T-helper 17 cell (primary cell): Measurements from ENCODE around the gene PTPN4. TPM values are rescaled to one million over a fixed set of nuclear protein-coding genes. Genes with fewer than 3 reads are reported as not detected.
A peak's percentile ranks its signal among the peaks of the same experiment; 100 is the strongest.

ENCODE experiments used
- ATAC-seq: fragments of 150-1000 bp; cut with Tn5 transposase; 2 replicates; pipeline ENCODE4 v1.10.0; 2021; ENCODE audit warnings: mild to moderate bottlenecking, moderate library complexity
- DNase-seq, 3 donors: peaks; one replicate each; pipeline versions ENCODE4 v3.0.0 to v3.0.0-alpha.2; 2020 to 2021
- H3K9me3 ChIP-seq: one replicate; pipeline ENCODE4 v1.7.0; 2013; ENCODE audit warnings: low read length, mild to moderate bottlenecking; ENCODE audit not compliant: control insufficient read depth, poor library complexity, severe bottlenecking
- H3K27ac Mint-ChIP-seq: one replicate; pipeline ENCODE4 v1.8.0; 2022; ENCODE audit warnings: mild to moderate bottlenecking, moderate library complexity, mixed read lengths
- H3K27me3 Mint-ChIP-seq: one replicate; pipeline ENCODE4 v1.8.0; 2022; ENCODE audit warnings: mixed read lengths
- H3K36me3 Mint-ChIP-seq: one replicate; pipeline ENCODE4 v1.8.0; 2022; ENCODE audit warnings: low read depth, mixed read lengths
- H3K4me1 Mint-ChIP-seq: one replicate; pipeline ENCODE4 v1.8.0; 2022; ENCODE audit warnings: mild to moderate bottlenecking, mixed read lengths
- H3K4me3 Mint-ChIP-seq: one replicate; pipeline ENCODE4 v1.8.0; 2022; ENCODE audit warnings: mild to moderate bottlenecking, moderate library complexity, mixed read lengths
- total RNA-seq, 4 donors: library from RNA in 2 of 4; stranded (reverse) in 2 of 4; gene quantifications; one replicate each; pipeline ENCODE4 v1.2.3 and lab custom pipeline; 2022 to 2026

The PTPN4 gene
- total RNA-seq, 2 donors from 2014 or later, result 128 to 149 TPM

DNA sequence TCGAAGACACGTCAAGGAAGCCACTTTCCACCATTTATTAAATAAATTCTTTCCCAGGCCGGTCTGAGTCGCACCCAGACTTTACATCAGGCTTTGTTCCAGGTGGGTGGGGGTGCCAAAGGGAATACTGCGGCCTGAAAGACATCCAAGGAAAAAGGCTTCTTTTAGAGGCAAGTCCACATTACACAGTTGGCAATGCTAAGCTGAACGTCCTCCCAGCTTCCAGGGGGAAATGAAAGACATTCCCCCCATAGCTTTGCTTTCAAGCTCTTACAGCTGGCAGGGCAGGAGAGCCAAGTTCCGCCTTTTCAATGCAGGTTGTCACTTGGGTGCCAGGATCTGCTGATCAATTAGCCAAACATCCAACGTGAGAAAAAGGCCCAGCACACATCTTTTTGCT is 36.5 kb upstream of the PTPN4 start:
- ATAC-seq (no peak), DNase-seq (no peak)
- Mint-ChIP-seq H3K4me1 (peaks cover 17% of the 10 kb centered on the region), H3K27ac (peak overlapping the region; percentile 14), H3K4me3 (no peak overlapping the region), H3K27me3 (no peaks in the 10 kb centered on the region), H3K36me3 (no peaks in the 10 kb centered on the region)
- H3K9me3 ChIP-seq, result no peaks in the 10 kb centered on the region

DNA sequence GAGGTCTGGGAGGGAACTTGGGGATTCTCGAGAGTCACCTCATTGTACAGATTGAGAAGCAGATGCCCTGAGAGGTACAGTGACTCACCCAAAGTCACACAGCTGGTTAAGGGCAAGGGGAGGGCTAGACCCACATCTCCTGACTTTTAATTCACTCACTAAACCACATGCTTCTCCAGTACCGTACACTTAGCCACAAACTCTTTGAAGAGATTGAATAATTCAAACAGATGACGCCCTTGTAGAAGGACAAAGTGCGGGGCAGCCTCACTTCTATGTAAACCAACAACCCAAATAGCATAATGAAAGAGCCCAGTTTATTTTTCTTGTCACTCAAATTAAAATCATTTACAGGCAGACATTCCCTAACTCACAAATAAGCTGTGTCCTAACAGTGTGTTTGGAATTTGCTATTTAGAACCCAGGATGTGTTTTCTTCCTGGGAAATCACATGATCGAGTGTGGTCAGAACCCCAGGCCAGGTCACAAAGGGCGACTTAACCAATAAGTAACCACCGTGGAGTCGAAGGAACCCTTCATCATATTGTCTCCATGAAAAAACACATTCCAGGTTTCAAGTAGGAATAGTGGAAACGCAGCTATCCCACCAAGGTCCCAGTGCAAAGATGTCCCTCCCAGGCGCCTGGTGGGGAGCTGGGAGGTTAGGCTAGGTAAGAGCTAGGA is 35.8 kb upstream of the PTPN4 start:
- Mint-ChIP-seq H3K4me3 (no peak overlapping the region), H3K27me3 (no peaks in the 10 kb centered on the region), H3K36me3 (no peaks in the 10 kb centered on the region), H3K4me1 (peaks cover 10% of the 10 kb centered on the region), H3K27ac (peak overlapping the region; percentile 14)
- no peaks in the 10 kb centered on the region for H3K9me3 ChIP-seq
- DNase-seq (no peak), ATAC-seq (peak; percentile 33)

DNA sequence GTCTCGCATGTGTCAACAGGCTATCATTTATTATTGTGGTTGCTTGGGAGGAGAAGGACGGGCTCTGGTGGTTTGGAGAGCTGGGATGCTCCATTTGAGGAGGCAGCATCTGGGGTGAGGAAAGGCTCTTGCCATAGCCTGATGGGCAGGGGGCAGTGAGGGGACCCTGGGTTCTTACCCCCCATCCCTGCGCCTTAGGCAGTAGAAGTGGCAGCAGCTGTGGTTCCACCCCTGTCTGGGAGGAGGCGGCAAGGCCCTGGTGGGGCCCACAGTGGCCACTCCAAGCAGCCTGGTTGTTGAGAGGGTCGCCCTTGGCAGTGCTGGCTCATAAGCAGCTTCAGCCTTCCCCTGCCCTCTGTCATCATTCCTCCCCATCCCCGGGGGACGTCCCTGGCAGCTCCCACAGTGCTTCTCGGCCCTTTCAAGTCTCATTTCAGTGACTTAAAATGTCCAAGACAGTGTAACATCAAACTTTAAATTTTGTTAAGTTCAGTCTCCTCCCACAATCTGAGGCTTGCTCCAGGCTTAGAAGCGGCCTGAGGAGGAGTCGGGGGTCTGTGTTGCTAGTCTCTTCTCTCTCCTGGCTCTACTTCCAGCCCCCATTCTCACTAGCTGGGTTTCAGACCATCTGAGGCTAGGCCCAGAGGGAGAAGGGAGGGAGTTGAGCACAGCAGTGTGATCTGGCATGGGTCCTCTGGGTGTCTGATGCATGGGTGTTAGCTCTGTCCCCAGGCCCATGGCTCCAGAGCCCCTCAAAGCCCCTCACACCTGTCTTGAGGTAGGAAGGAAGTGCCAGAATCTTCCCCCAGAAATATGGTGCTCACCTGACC is 34.9 kb upstream of the PTPN4 start:
- H3K9me3 ChIP-seq, result no peaks in the 10 kb centered on the region
- no peaks in the 10 kb centered on the region for H3K27me3 Mint-ChIP-seq
- ATAC-seq (no peak), DNase-seq (no peak)
- H3K27ac Mint-ChIP-seq, result no peak overlapping the region
- H3K4me1 Mint-ChIP-seq, result peaks cover 4% of the 10 kb centered on the region
- no peak overlapping the region for H3K4me3 Mint-ChIP-seq
- no peaks in the 10 kb centered on the region for H3K36me3 Mint-ChIP-seq

DNA sequence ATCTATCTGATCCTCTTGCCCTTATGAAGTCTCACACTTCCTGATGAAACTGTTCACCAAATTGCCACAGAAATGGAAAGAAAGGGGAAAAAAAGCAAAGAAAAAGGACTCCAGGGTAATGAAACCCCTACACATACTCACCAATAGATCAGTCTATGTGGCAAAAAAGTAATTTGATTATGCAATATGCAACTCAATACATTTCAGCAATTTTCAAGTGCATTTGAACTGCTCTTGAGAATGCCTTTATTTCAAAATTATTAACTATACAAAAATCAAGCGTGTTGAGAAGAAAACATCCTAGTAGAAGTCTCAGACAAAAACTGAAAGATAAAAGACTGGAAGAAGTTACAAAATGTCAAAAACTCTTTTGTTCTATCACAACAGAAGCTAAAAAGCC is 32.2 kb upstream of the PTPN4 start:
- H3K9me3 ChIP-seq, result no peaks in the 10 kb centered on the region
- Mint-ChIP-seq H3K27me3 (no peaks in the 10 kb centered on the region), H3K36me3 (no peaks in the 10 kb centered on the region), H3K4me3 (no peak overlapping the region), H3K4me1 (peaks cover 4% of the 10 kb centered on the region), H3K27ac (no peak overlapping the region)
- DNase-seq (no peak), ATAC-seq (no peak)

DNA sequence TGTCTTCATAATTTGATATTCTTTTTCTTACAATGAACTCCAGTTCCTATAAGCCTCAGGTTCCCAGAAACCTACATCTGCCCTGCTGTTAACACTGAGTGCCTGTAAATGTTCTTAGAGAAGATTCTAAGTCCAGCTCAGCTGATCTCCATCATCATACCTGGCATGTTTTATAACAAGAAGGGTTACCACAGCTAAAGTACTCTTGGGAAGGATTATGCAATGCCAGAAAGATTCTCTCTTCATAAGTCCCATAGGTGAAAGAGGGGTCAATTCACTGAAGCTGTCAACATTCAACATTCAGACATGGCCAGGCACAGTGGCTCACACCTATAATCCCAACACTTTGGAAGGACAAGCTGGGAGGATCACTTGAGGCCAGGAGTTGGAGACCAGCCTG is 31.3 kb upstream of the PTPN4 start:
- ATAC-seq (no peak), DNase-seq (no peak)
- Mint-ChIP-seq H3K36me3 (no peaks in the 10 kb centered on the region), H3K27ac (no peak overlapping the region), H3K4me3 (no peak overlapping the region), H3K27me3 (no peaks in the 10 kb centered on the region), H3K4me1 (peaks cover 4% of the 10 kb centered on the region)
- no peaks in the 10 kb centered on the region for H3K9me3 ChIP-seq

DNA sequence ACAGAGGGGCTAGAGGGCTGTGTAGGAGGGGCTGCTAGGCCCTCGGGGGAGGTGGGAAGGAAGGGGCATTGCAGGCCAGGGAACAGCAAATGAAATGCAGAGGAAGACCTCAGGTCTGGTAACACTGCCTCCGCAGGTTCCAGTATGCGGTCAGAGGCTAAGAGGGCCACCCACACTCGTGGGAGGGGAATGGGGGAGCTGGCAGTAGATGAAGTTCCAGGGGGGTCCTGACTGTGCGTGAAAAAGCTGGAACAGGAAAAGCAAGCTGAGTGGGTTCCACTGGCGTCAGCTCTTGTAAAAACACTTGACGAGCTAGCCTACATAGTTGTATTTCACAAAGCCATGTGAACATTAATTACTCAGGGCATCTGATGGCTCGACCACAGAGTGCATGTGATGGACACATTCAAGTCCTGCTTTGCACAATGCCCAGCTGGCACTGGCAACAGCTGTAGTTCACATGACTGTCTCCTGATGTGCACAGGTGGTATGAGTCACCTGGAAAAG is 29.0 kb upstream of the PTPN4 start:
- Mint-ChIP-seq H3K27me3 (no peaks in the 10 kb centered on the region), H3K36me3 (no peaks in the 10 kb centered on the region), H3K4me3 (no peak overlapping the region), H3K27ac (no peak overlapping the region), H3K4me1 (no peaks in the 10 kb centered on the region)
- H3K9me3 ChIP-seq, result no peaks in the 10 kb centered on the region
- ATAC-seq, result no peak
- DNase-seq, result no peak

DNA sequence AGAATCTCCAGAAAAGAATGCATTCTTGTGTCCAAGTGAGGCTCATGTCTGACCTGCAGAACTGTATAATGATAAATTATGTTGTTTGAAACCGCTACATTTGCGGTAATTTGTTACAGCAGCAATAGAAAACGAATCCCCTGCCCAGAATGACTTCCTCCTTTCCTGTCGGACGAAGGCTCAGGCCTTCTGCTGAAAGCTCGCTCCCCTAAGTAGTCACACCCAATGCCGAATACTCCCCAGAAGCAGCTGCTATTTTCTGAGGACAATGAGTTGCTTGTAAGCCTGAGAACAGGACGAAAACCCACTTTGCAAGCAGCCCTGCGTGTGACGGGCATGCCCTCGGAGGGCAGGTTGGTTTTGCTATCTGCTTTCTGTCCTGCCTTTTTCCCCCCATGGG is 27.7 kb upstream of the PTPN4 start:
- DNase-seq (no peak), ATAC-seq (no peak)
- Mint-ChIP-seq H3K4me1 (no peaks in the 10 kb centered on the region), H3K27me3 (no peaks in the 10 kb centered on the region), H3K27ac (no peak overlapping the region), H3K36me3 (no peaks in the 10 kb centered on the region), H3K4me3 (no peak overlapping the region)
- no peaks in the 10 kb centered on the region for H3K9me3 ChIP-seq

DNA sequence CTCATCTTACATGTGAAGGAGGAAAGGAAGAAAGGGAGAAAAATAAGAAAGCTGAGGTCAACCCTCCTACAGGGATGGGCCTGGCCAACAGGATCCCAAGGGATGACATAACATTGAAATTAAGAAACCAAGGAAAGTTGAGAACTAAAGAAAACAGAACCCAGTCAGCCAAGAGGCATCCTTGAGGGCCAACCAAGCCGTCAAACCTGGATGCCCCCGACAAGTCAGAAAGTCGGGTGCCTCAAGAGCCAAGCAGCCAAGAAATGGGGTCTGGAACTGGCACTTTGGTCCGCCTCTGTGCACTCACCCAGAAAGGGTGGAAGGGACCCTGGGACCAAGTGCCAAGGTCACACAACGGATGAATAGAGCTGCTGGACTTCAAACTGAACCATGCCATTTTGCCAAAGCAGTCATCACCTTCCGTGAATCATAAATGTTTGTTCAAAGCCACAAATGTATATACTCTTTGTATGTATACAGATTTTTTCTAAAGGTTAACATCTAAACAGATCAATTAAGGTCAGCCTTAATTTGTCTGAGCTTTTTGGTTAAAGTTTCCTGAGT is 27.0 kb upstream of the PTPN4 start:
- no peak for ATAC-seq
- no peak overlapping the region for H3K27ac Mint-ChIP-seq

DNA sequence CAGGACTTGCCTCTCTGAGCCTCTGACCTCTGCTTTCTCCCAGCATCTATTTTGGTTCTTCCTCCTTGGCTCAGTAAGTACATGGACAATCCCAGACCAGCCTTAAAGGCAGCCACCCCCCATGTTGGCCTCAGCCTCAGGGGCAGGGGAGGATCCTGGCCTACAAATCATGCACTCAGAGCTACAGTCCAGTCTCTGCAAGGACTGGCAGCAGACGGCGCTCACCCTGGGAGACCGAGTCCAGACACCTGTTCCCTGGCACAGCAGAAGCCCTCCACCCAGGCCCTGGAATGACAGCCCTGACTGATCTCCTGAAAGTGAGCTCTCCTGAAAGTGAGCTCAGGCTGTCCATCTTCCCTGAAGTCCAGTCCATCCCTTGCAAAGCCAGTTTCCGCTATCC is 25.7 kb upstream of the PTPN4 start:
- H3K9me3 ChIP-seq, result no peaks in the 10 kb centered on the region
- DNase-seq, result no peak
- no peak overlapping the region for H3K4me3 Mint-ChIP-seq
- no peak for ATAC-seq
- H3K27me3 Mint-ChIP-seq, result peaks cover 5% of the 10 kb centered on the region
- no peak overlapping the region for H3K27ac Mint-ChIP-seq
- peaks cover 2% of the 10 kb centered on the region for H3K36me3 Mint-ChIP-seq
- H3K4me1 Mint-ChIP-seq, result no peaks in the 10 kb centered on the region

More for the DNA sequence above, 27.0 kb upstream of the PTPN4 start:
- H3K4me1 Mint-ChIP-seq, result no peaks in the 10 kb centered on the region
- peaks cover 2% of the 10 kb centered on the region for H3K36me3 Mint-ChIP-seq
- peaks cover 2% of the 10 kb centered on the region for H3K27me3 Mint-ChIP-seq
- H3K9me3 ChIP-seq, result no peaks in the 10 kb centered on the region
- no peak for DNase-seq
- H3K4me3 Mint-ChIP-seq, result no peak overlapping the region

DNA sequence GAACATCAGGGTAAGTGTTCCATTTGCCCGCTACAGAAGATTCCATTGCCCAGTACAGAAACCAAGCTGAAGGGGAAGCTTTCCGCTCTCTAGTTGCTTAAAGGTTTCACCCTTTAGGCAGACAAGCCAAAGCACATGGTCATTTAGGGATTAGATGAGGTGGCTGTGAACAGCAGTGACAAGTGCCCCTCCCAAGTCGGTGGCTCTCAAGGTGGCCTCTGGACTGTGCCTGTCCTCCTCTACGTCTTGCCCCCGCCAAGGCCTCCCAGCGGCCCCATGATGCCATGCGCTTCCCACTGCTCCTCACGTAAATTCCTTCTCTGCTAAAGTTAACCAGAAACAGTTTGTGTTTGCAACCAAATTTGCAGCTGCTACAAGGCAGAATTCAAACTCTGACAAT is 24.2 kb upstream of the PTPN4 start:
- no peak overlapping the region for H3K27ac Mint-ChIP-seq
- no peak for DNase-seq
- peaks cover 2% of the 10 kb centered on the region for H3K36me3 Mint-ChIP-seq
- no peak for ATAC-seq
- H3K27me3 Mint-ChIP-seq, result peaks cover 5% of the 10 kb centered on the region
- no peaks in the 10 kb centered on the region for H3K4me1 Mint-ChIP-seq
- no peak overlapping the region for H3K4me3 Mint-ChIP-seq
- H3K9me3 ChIP-seq, result no peaks in the 10 kb centered on the region

DNA sequence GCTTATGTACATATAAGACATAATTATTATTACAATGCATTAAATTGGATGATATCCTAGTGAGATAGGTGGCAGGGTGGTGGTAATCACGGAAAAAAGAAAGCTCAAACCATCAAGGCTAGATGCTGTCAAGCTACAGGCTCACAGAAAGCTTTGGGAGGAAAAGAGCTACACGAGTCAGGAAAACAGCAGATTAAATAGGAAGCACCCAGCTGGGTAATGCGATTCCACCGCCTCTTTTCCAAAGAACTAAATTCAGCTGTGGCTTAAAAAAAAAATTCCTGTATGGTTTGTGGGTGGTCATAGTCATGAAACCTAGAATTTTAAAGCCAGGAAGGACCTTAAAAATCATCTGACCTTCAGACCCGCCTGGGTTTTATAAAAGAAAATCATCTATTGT is 23.7 kb upstream of the PTPN4 start:
- Mint-ChIP-seq H3K4me3 (no peak overlapping the region), H3K27ac (no peak overlapping the region), H3K4me1 (no peaks in the 10 kb centered on the region), H3K36me3 (peaks cover 2% of the 10 kb centered on the region), H3K27me3 (peaks cover 5% of the 10 kb centered on the region)
- ATAC-seq (no peak), DNase-seq (no peak)
- no peaks in the 10 kb centered on the region for H3K9me3 ChIP-seq

DNA sequence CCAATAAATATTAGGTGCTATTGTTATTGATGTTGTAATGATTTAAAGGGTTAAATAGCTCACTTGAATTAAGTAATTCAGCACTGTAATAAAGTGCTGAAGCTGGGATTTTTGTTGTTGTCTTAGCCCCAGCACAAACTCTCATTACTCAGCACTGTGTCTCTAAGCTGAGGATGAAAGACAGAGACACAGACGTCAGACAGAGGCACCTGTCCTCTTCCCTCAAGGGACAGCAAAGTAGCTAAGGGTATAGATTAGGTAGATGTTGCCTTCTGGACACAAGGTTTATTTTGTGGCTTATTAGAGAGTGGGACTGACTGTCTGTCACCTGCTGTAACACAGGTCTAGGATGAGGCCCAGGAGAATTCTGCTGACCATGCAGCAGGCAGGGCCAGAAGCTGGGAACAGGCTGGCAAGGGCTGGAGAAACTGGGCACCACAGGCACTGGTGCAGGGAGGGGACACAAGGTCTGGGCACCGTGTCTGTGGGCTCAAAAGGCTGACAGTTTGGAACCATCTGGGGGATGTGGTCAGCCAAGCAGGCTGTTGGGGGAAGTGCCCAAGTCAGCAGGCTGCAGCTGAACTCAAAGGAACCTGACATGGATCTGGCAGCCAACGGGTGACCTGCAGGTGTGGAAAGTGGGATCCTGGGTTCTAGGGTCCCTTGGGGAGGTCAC is 20.0 kb upstream of the PTPN4 start:
- no peak overlapping the region for H3K4me3 Mint-ChIP-seq
- peaks cover 7% of the 10 kb centered on the region for H3K36me3 Mint-ChIP-seq
- ATAC-seq, result no peak
- no peaks in the 10 kb centered on the region for H3K4me1 Mint-ChIP-seq
- no peak overlapping the region for H3K27ac Mint-ChIP-seq
- no peaks in the 10 kb centered on the region for H3K9me3 ChIP-seq
- DNase-seq, result no peak
- peaks cover 10% of the 10 kb centered on the region for H3K27me3 Mint-ChIP-seq

DNA sequence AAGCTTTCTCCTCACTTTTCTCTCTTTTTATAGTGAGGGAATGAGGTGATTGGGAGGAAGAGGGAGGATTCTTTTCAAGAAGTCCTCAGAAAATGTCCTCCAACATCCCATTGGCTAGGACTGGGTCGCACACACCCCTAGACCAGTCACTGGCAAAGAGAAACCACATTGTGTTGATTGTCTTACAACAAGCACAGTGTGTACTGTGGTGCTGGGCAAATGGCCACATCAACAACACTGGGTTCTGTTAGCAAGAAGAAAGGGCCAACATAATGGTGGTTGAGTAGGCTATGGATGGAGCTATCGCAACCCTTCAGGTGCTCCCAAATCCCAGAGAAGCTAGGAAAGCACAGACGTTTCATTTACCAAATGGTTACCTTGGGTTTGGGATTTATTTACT is 18.7 kb upstream of the PTPN4 start:
- DNase-seq (no peak), ATAC-seq (no peak)
- Mint-ChIP-seq H3K36me3 (peaks cover 9% of the 10 kb centered on the region), H3K4me1 (peaks cover 5% of the 10 kb centered on the region), H3K4me3 (no peak overlapping the region), H3K27me3 (peaks cover 20% of the 10 kb centered on the region), H3K27ac (no peak overlapping the region)
- H3K9me3 ChIP-seq, result no peaks in the 10 kb centered on the region
